Measurements from ENCODE around the gene PCDHA2. TPM values are rescaled to one million over a fixed set of nuclear protein-coding genes. Genes with fewer than 3 reads are reported as not detected.

The PCDHA2 gene
- total RNA-seq: not detected

DNA sequence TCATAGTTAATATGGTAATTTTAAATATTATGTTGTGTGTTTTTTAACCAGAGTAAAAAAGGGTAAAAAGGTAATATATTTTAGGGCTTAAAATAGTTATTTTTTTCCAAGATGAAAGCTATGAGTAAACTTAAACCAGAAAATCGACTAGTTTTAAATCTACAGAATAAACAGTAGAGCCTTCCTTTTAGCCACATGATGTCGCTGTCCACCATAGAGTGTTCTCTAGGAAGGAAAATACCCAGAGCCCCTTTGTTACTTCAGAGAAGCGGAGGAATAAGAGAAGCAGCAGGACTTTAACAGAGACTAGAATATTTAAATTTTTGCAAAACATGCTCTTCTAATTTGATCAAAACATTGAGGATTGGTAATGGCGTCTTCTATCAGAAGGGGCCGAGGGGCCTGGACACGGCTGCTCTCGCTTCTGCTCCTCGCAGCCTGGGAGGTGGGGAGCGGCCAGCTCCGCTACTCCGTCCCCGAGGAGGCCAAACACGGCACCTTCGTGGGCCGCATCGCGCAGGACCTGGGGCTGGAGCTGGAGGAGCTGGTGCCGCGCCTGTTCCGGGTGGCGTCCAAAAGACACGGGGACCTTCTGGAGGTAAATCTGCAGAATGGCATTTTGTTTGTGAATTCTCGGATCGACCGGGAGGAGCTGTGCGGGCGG, at the start of gene PCDHA2:
PCDHA2 (plus strand) TSS at position 258 of the 664 bp plus-strand sequence.
- H3K27me3 ChIP-seq: peaks cover 3% of the 10 kb centered on the region
- no peak within 1 kb of the TSS for H3K27ac ChIP-seq
- H3K4me3 ChIP-seq: no peak within 1 kb of the TSS
- TF ChIP-seq, protein P1, sequence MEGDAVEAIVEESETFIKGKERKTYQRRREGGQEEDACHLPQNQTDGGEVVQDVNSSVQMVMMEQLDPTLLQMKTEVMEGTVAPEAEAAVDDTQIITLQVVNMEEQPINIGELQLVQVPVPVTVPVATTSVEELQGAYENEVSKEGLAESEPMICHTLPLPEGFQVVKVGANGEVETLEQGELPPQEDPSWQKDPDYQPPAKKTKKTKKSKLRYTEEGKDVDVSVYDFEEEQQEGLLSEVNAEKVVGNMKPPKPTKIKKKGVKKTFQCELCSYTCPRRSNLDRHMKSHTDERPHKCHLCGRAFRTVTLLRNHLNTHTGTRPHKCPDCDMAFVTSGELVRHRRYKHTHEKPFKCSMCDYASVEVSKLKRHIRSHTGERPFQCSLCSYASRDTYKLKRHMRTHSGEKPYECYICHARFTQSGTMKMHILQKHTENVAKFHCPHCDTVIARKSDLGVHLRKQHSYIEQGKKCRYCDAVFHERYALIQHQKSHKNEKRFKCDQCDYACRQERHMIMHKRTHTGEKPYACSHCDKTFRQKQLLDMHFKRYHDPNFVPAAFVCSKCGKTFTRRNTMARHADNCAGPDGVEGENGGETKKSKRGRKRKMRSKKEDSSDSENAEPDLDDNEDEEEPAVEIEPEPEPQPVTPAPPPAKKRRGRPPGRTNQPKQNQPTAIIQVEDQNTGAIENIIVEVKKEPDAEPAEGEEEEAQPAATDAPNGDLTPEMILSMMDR (IDR thresholded peaks at IDR 0.05): no peak
- TF ChIP-seq POLR2A (IDR thresholded peaks at IDR 0.05) (no peak), EP300 (IDR thresholded peaks at IDR 0.05) (no peak), POLR2AphosphoS5 (IDR thresholded peaks at IDR 0.05) (no peak)
- no peaks in the 10 kb centered on the region for H3K4me1 ChIP-seq
- 25% methylated on average over 27 of the region's 27 CpGs for WGBS
- H3K9me3 ChIP-seq: peaks cover 15% of the 10 kb centered on the region
- H3K36me3 ChIP-seq: no peaks in the 10 kb centered on the region
- DNase-seq (ENCODE audit: low spot score in 2 of 2): no peak

DNA sequence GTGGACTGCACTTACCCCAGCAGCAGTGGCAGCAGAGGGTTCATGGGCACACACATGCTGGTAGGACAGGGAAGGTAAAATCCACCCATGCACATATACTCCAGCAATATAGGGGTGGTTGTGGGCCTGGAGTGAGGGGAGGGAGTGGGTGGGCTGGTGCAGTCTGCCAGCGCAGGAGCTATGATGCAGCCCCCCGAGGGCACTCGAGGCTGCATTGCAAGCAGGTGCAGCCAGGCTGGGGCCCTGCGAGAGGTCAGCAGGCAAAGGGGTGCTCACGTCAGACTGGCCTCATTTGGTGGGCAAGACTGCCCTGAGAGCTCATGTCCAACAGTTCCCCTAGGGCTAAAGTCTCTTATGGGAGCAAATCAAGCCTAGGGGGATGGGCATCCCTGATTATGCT, 41.1 kb upstream of the PCDHA2 start:
- no peak overlapping the region for H3K27ac ChIP-seq
- no peak for TF ChIP-seq POLR2A (IDR thresholded peaks at IDR 0.05)
- TF ChIP-seq, protein P1 (IDR thresholded peaks at IDR 0.05): no peak
- TF ChIP-seq POLR2AphosphoS5 (IDR thresholded peaks at IDR 0.05): no peak
- TF ChIP-seq EP300 (IDR thresholded peaks at IDR 0.05): no peak
- no peak overlapping the region for H3K4me3 ChIP-seq
- H3K36me3 ChIP-seq: no peaks in the 10 kb centered on the region
- H3K4me1 ChIP-seq: no peaks in the 10 kb centered on the region
- no peak for DNase-seq (ENCODE audit: low spot score in 2 of 2)
- peaks cover 33% of the 10 kb centered on the region for H3K9me3 ChIP-seq
- no peaks in the 10 kb centered on the region for H3K27me3 ChIP-seq
- WGBS: 87% methylated on average over 5 of the region's 5 CpGs

DNA sequence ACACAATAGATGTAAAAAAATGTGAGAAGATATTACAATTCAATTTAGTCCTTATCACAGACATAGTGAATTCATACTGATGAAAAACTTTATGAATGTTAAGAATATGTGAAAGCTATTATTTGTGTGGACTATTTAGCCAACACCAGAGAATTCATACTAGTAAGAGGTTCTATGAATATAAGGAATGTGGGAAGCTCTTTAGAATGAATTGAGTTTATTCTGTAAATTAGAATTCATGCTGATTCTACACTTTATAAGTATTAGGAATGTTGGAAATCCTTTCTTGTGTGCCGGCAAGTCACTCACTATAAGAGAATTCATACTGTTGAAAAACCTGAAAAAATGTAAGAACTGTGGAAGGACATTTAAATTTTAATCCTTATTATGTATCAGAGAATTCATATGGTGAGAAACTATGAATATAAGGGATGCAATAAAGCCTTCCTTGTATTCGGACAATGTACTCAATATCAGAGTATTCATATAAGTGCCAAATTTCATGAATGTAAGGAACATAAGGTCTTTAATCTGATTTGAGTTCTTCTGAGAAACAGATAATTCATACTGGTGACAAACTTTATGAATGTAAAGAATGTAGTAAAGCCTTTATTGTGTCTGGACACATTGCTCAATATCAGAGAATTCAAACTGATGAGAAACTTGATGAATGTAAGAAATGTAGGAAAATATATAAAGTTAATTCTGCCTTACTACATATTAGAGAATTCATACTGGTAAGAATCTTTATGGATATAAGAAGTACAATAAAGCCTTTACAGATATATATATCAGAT, 30.3 kb upstream of the PCDHA2 start:
- Histone ChIP-seq H3K4me1 (no peaks in the 10 kb centered on the region), H3K27me3 (no peaks in the 10 kb centered on the region), H3K9me3 (peaks cover 61% of the 10 kb centered on the region), H3K4me3 (no peak overlapping the region), H3K36me3 (no peaks in the 10 kb centered on the region), H3K27ac (no peak overlapping the region)
- DNase-seq (ENCODE audit: low spot score in 2 of 2): no peak
- 93% methylated on average over 2 of the region's 2 CpGs for WGBS
- TF ChIP-seq EP300 (IDR thresholded peaks at IDR 0.05) (no peak), POLR2A (IDR thresholded peaks at IDR 0.05) (no peak), POLR2AphosphoS5 (IDR thresholded peaks at IDR 0.05) (no peak)
- TF ChIP-seq, protein P1 (IDR thresholded peaks at IDR 0.05): no peak

DNA sequence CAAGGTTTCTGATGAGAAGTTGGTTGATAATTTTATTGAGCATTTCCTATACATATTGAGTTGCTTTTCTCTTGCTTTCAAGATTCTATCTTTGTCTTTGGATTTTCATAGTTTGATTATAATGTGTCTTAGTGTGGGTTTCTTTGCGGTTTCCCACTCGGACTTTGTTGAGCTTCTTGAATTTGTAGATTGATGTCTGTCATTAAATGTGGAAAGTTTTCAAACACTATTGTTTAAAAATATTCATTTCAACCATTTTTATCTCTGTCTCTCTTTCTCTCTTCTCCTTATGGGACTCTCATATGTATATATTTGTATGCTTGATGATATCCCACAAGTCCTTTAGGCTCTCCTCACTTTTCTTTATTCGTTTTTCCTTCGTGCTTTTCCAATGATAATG, 27.2 kb upstream of the PCDHA2 start:
- H3K27me3 ChIP-seq: no peaks in the 10 kb centered on the region
- WGBS: 88% methylated on average over 4 of the region's 4 CpGs
- no peaks in the 10 kb centered on the region for H3K36me3 ChIP-seq
- H3K4me3 ChIP-seq: no peak overlapping the region
- H3K9me3 ChIP-seq: peaks cover 65% of the 10 kb centered on the region
- H3K27ac ChIP-seq: no peak overlapping the region
- DNase-seq (ENCODE audit: low spot score in 2 of 2): no peak
- TF ChIP-seq, protein P1 (IDR thresholded peaks at IDR 0.05): no peak
- TF ChIP-seq POLR2AphosphoS5 (IDR thresholded peaks at IDR 0.05): no peak
- TF ChIP-seq EP300 (IDR thresholded peaks at IDR 0.05): no peak
- TF ChIP-seq POLR2A (IDR thresholded peaks at IDR 0.05): no peak
- H3K4me1 ChIP-seq: no peaks in the 10 kb centered on the region

DNA sequence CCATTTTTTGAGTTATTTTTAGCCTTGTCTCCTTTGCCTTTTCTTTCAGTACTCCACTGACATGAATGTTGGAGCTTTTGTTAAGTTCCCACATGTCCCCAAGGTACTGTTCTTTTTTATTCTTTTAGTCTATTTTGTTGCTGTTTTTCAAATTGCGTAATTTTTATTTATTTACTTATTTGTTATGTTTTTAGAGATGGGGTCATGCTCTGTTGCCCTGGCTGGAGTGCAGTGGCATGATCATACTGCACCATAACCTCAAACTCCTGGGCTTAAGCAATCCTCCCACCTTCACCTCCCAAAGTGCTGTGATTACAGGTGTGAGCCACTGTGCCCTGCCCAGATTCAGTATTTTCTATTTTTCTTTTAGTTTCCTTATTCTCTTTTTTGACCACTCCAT, 14.1 kb upstream of the PCDHA2 start:
- 94% methylated on average over 1 of the region's 1 CpG for WGBS
- peaks cover 16% of the 10 kb centered on the region for H3K9me3 ChIP-seq
- H3K4me1 ChIP-seq: no peaks in the 10 kb centered on the region
- no peaks in the 10 kb centered on the region for H3K36me3 ChIP-seq
- DNase-seq (ENCODE audit: low spot score in 2 of 2): no peak
- no peak overlapping the region for H3K27ac ChIP-seq
- TF ChIP-seq POLR2A (IDR thresholded peaks at IDR 0.05): no peak
- TF ChIP-seq EP300 (IDR thresholded peaks at IDR 0.05): no peak
- no peak overlapping the region for H3K4me3 ChIP-seq
- H3K27me3 ChIP-seq: no peaks in the 10 kb centered on the region

All from suprapubic skin (tissue), 4 donors.